CD4-positive, alpha-beta T cell treated with Interferon gamma for 1 hour (primary cell): ENCODE measurements around the gene MOCS1.

ENCODE experiments used
- DNase-seq: peaks from one replicate; pipeline ENCODE4 v3.0.0-alpha.2; 2020

MOCS1 gene

GRCh38 chr6:39899554-39900295 lies 34.5 kb downstream of the MOCS1 start:
- no peak for DNase-seq

GRCh38 chr6:39898625-39899024 lies 35.6 kb downstream of the MOCS1 start:
- no peak for DNase-seq

GRCh38 chr6:39897698-39898097 lies 36.6 kb downstream of the MOCS1 start:
- no peak for DNase-seq

- no peak for DNase-seq
Measured at GRCh38 chr6:39896701-39897100, 37.6 kb downstream of the MOCS1 start.

- no peak for DNase-seq
Measured at GRCh38 chr6:39893286-39893685, 41.0 kb downstream of the MOCS1 start.

GRCh38 chr6:39892490-39893129 lies 41.7 kb downstream of the MOCS1 start:
- DNase-seq: no peak

GRCh38 chr6:39891976-39892375 lies 42.3 kb downstream of the MOCS1 start:
- no peak for DNase-seq

GRCh38 chr6:39891353-39891752 lies 42.9 kb downstream of the MOCS1 start:
- no peak for DNase-seq

GRCh38 chr6:39889229-39889628 lies 45.0 kb downstream of the MOCS1 start:
- DNase-seq: no peak

- no peak for DNase-seq
Measured at GRCh38 chr6:39887692-39888450, 46.4 kb downstream of the MOCS1 start.

- no peak for DNase-seq
Measured at GRCh38 chr6:39886871-39887270, 47.4 kb downstream of the MOCS1 start.

- DNase-seq: no peak
Measured at GRCh38 chr6:39885691-39886090, 48.6 kb downstream of the MOCS1 start.

GRCh38 chr6:39884696-39885095 lies 49.6 kb downstream of the MOCS1 start:
- no peak for DNase-seq

- no peak for DNase-seq
Measured at GRCh38 chr6:39882531-39882899, 51.7 kb downstream of the MOCS1 start.

GRCh38 chr6:39881851-39882530 lies 52.3 kb downstream of the MOCS1 start:
- DNase-seq: no peak

GRCh38 chr6:39880594-39880993 lies 53.7 kb downstream of the MOCS1 start:
- no peak for DNase-seq

GRCh38 chr6:39879535-39879934 lies 54.7 kb downstream of the MOCS1 start:
- DNase-seq: no peak

- DNase-seq: no peak
Measured at GRCh38 chr6:39876826-39877225, 57.4 kb downstream of the MOCS1 start.

GRCh38 chr6:39876111-39876510 lies 58.2 kb downstream of the MOCS1 start:
- no peak for DNase-seq

GRCh38 chr6:39873439-39873838 lies 60.8 kb downstream of the MOCS1 start:
- DNase-seq: no peak

GRCh38 chr6:39870950-39871349 lies 63.3 kb downstream of the MOCS1 start:
- no peak for DNase-seq

GRCh38 chr6:39867592-39867991 lies 66.7 kb downstream of the MOCS1 start:
- DNase-seq: no peak
